ENCODE results near the gene FBN1. TPM values are rescaled to one million over a fixed set of nuclear protein-coding genes. Genes with fewer than 3 reads are reported as not detected.

Gene FBN1
- total RNA-seq, 2 donors from 2014 or later = 5.5 to 5.9 TPM

DNA sequence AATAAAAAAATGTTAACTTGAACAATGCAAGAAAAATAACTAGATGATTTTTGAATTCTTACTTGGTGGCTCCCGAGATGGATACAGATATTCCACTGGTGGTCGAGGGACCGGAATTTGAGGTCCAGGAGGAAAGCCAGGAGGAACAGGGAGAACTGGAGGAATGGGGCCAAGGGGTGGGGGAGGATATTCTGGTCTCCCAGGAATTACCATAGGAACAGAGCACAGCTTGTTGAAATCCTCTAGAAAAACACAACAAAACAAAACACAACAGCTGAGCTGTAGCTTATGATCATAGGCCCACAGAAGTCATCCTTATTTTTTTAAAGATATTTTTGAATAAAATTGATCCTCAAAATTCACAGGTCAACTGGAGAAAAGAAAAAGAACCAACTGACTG lies 129.4 kb downstream of the FBN1 start:
- H3K9ac ChIP-seq (ENCODE audit: extremely low read depth, low read length, poor library complexity, severe bottlenecking) = no peak overlapping the region
- H3K27ac ChIP-seq (ENCODE audit: low read depth, low read length) = no peak overlapping the region
- 82 to 93% methylated on average over 3 of the region's 3 CpGs for WGBS, 2 experiments (ENCODE audit: insufficient coverage in 1 of 2, insufficient read length in 1 of 2)
- no peaks in the 10 kb centered on the region for H3K27me3 ChIP-seq (ENCODE audit: control insufficient read depth, insufficient read depth, low read length, poor library complexity, severe bottlenecking)
- H3K4me1 ChIP-seq (ENCODE audit: control insufficient read depth, insufficient read depth, low read length) = no peaks in the 10 kb centered on the region
- peaks cover 1% of the 10 kb centered on the region for H3K9me3 Mint-ChIP-seq
- H3K36me3 Mint-ChIP-seq (ENCODE audit: low read depth) = no peaks in the 10 kb centered on the region
- TF ChIP-seq, protein P1, sequence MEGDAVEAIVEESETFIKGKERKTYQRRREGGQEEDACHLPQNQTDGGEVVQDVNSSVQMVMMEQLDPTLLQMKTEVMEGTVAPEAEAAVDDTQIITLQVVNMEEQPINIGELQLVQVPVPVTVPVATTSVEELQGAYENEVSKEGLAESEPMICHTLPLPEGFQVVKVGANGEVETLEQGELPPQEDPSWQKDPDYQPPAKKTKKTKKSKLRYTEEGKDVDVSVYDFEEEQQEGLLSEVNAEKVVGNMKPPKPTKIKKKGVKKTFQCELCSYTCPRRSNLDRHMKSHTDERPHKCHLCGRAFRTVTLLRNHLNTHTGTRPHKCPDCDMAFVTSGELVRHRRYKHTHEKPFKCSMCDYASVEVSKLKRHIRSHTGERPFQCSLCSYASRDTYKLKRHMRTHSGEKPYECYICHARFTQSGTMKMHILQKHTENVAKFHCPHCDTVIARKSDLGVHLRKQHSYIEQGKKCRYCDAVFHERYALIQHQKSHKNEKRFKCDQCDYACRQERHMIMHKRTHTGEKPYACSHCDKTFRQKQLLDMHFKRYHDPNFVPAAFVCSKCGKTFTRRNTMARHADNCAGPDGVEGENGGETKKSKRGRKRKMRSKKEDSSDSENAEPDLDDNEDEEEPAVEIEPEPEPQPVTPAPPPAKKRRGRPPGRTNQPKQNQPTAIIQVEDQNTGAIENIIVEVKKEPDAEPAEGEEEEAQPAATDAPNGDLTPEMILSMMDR (conservative IDR thresholded peaks at IDR 0.05) = no peak
- no peak for DNase-seq
- no peak overlapping the region for H3K27ac Mint-ChIP-seq
- no peak overlapping the region for H3K4me3 Mint-ChIP-seq
- H3K36me3 ChIP-seq (ENCODE audit: control insufficient read depth, insufficient read depth, low read length) = no peaks in the 10 kb centered on the region
- H3K4me3 ChIP-seq (ENCODE audit: low read length) = no peak overlapping the region
- no peaks in the 10 kb centered on the region for H3K27me3 Mint-ChIP-seq (ENCODE audit: insufficient read depth)
- no peaks in the 10 kb centered on the region for H3K4me1 Mint-ChIP-seq
- no peaks in the 10 kb centered on the region for H3K9me3 ChIP-seq (ENCODE audit: control insufficient read depth, low read length)

- Histone ChIP-seq H3K36me3 (ENCODE audit: control insufficient read depth, insufficient read depth, low read length) (no peaks in the 10 kb centered on the region), H3K27me3 (ENCODE audit: control insufficient read depth, insufficient read depth, low read length, poor library complexity, severe bottlenecking) (no peaks in the 10 kb centered on the region), H3K9ac (ENCODE audit: extremely low read depth, low read length, poor library complexity, severe bottlenecking) (no peak overlapping the region), H3K9me3 (ENCODE audit: control insufficient read depth, low read length) (no peaks in the 10 kb centered on the region), H3K27ac (ENCODE audit: low read depth, low read length) (no peak overlapping the region), H3K4me3 (ENCODE audit: low read length) (no peak overlapping the region), H3K4me1 (ENCODE audit: control insufficient read depth, insufficient read depth, low read length) (no peaks in the 10 kb centered on the region)
- no peaks in the 10 kb centered on the region for H3K27me3 Mint-ChIP-seq (ENCODE audit: insufficient read depth)
- no peaks in the 10 kb centered on the region for H3K9me3 Mint-ChIP-seq
- TF ChIP-seq, protein P1 (conservative IDR thresholded peaks at IDR 0.05) = no peak
- no peak for DNase-seq
- H3K36me3 Mint-ChIP-seq (ENCODE audit: low read depth) = no peaks in the 10 kb centered on the region
- H3K27ac Mint-ChIP-seq = no peak overlapping the region
- H3K4me1 Mint-ChIP-seq = no peaks in the 10 kb centered on the region
- 76% methylated on average over 2 of the region's 2 CpGs; no CpG with 5 or more reads in 1 of the 2 experiments for WGBS, 2 experiments (ENCODE audit: insufficient coverage in 1 of 2, insufficient read length in 1 of 2)
- no peak overlapping the region for H3K4me3 Mint-ChIP-seq
Observed at GRCh38 chr15:48515500-48515899, 130.0 kb downstream of the FBN1 start.

- Mint-ChIP-seq H3K27ac (no peak overlapping the region), H3K9me3 (no peaks in the 10 kb centered on the region), H3K36me3 (ENCODE audit: low read depth) (no peaks in the 10 kb centered on the region), H3K4me3 (no peak overlapping the region), H3K27me3 (ENCODE audit: insufficient read depth) (no peaks in the 10 kb centered on the region), H3K4me1 (no peaks in the 10 kb centered on the region)
- Histone ChIP-seq H3K9ac (ENCODE audit: extremely low read depth, low read length, poor library complexity, severe bottlenecking) (no peak overlapping the region), H3K27ac (ENCODE audit: low read depth, low read length) (no peak overlapping the region), H3K36me3 (ENCODE audit: control insufficient read depth, insufficient read depth, low read length) (no peaks in the 10 kb centered on the region), H3K4me3 (ENCODE audit: low read length) (no peak overlapping the region), H3K4me1 (ENCODE audit: control insufficient read depth, insufficient read depth, low read length) (no peaks in the 10 kb centered on the region), H3K27me3 (ENCODE audit: control insufficient read depth, insufficient read depth, low read length, poor library complexity, severe bottlenecking) (no peaks in the 10 kb centered on the region), H3K9me3 (ENCODE audit: control insufficient read depth, low read length) (no peaks in the 10 kb centered on the region)
- DNase-seq = no peak
- TF ChIP-seq, protein P1 (conservative IDR thresholded peaks at IDR 0.05) = no peak
- WGBS, 2 experiments (ENCODE audit: insufficient coverage in 1 of 2, insufficient read length in 1 of 2) = 86 to 98% methylated on average over 1 to 2 of the region's 2 CpGs
Observed at GRCh38 chr15:48514103-48514816, 131.2 kb downstream of the FBN1 start.
